Stimulated activated CD4-positive, alpha-beta T cell treated with anti-CD3 and anti-CD28 coated beads, Interleukin-15, amount 100 ng/mL, for 1 hour (primary cell): ENCODE measurements around the gene RAD9A.
A peak's percentile ranks its signal among the peaks of the same experiment; 100 is the strongest.

Experiments used
- DNase-seq, 2 donors: peaks; one replicate each; pipeline ENCODE4 v3.0.0-alpha.2; 2020; ENCODE audit warnings: low read depth in 1 of 2, low spot score in 1 of 2

The RAD9A gene

DNA sequence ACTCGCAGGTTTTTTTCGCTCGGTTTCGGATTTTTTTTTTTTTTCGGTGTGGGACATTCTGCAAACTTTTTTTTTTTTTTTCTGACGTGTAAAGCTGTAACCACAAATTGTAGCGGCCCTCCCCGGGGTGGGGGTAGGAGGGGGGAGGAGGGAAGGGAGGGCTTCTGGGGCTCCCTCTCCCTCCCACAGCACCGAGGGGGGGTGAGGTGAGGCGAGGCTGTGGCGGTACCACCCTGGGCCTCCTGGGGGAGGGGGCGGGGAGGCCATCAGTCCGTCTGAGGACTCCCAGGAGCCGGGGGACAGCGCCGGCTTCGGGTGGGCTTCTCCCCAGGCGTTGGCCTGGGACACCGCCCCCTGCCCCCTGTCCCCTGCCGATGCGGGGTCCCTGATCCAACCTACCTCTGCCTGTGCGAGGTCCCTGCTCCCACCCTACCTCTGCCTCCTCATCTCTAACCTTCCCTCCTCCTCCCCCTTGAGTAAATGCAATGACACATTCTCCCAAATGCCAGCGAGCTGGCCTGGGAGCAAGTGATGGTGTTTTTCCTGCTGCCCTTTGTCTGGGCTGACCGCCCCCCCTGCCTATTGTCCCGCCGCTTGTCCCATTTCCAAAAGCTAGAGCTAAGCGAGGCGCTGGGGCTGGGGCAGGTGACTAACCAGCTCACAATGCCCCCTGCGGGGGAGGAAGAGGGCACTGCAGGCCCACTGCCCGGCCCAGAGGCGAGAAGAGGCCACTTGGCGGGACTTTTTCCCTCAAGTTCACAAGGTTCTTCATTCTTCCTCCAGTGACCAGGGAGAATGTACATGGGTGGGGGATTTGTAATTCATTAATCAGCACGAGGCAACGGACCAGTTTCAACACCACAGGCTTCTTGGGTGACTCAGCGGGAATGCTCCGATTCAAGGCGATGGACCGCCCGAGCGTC, 17.9 kb upstream of the RAD9A start:
- DNase-seq, result peak; percentile 36 to 54

DNA sequence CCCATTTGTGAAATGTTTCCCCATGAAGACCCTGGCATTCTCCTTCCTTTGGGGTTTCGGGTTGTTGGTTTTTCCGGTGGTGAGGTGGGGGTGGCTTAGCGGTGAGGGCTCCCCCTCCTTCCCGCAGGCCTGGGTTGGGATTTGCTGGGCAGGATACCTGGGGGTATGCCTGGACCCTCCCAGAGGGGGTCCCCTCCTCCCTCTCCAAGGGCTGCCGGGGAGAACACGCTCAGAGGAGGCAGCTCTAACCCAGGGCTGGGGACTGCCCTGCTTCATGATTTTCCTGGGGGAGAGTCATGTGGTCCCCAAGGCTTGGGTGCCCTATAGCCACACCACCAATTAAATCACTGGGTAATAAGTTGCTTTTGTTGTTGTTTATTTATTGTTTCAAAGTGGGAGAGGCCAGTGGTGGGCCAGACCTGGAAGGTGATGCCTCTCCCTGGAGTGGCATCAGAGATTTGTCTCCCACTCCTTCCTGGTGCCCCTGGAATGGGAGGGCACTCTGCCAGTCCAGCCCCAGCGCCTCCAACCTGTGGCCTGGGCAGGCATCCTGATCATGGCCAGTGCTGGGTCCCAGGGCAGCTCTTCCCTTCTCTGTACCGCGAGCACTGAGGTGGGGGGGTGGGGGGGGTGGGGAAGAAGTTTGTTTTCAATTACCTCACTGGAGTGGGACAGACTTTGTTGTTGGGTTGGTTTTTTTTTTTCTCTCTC, 17.1 kb upstream of the RAD9A start:
- no peak for DNase-seq

DNA sequence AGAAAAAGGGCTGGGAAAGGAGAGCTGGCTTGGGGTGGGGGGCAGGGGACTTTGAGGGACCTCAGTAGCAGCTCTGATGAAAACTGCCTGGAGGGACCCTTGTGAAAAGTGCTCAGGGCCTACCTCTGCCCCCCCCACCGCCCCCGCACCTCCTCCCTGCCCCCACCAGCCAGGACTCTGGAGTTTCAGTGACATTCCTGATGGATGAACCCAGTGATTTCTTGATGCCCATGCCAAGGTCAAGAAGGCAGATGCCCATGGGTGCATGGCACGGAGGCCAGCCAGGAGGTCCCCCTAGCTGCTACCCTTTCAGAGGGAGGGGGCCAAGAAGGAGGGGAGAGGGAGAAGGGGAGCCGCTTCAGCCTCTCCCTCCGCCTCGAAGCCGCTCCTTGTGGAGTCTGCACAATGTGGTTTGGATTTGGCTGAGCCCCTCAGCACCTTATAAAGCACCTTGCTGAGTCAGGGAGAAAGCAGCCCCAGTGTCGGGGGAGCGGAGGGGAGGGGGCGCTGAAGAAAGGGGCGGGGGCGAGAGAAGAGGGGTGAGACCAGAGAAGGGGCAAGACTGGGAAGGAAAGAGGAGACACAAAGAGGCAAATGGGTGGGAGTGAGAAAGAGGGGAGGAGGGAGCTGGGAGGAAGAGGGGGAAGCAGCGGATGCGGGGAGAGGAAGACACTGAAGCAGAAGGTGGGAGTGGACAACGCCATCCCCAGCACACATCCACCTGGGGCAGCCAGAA, 16.3 kb upstream of the RAD9A start:
- DNase-seq, result no peak

DNA sequence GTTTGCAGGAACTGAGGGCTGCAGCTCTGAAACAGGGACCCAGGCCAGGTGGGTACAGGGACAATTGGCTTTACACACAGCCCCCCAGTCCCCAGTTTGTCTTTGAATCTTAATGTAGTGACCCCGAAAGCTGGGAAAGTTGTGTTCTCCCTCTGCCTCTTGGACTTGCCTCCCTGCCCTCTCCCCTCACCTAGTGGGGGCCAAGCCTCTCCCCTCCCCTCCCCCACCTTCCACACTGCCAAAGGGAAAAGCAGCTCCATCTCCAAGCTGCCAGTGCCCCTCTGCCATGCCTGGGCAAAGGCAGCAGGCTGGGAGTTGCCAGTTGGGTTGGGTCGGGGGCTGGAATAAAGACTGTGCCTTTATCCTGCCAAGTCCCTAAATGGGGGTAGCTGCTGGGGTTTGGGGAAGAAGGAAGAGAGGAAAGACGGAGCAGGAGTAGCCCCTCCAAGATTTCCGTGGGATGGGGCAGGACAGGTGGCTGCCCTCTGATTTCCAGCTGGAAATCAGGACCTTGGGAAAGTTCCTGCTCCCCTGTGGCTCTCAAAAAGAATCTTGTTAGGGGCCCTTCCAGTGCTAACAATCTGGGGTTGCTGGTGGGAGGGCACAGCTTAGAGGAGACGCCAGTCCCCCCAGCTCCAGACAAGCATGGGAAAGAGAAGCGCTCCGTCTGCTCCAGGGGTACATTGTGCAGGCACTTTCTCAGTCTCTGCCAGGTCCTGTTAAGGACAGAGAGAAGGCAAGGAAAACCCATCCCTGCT, 15.5 kb upstream of the RAD9A start:
- DNase-seq, result no peak

DNA sequence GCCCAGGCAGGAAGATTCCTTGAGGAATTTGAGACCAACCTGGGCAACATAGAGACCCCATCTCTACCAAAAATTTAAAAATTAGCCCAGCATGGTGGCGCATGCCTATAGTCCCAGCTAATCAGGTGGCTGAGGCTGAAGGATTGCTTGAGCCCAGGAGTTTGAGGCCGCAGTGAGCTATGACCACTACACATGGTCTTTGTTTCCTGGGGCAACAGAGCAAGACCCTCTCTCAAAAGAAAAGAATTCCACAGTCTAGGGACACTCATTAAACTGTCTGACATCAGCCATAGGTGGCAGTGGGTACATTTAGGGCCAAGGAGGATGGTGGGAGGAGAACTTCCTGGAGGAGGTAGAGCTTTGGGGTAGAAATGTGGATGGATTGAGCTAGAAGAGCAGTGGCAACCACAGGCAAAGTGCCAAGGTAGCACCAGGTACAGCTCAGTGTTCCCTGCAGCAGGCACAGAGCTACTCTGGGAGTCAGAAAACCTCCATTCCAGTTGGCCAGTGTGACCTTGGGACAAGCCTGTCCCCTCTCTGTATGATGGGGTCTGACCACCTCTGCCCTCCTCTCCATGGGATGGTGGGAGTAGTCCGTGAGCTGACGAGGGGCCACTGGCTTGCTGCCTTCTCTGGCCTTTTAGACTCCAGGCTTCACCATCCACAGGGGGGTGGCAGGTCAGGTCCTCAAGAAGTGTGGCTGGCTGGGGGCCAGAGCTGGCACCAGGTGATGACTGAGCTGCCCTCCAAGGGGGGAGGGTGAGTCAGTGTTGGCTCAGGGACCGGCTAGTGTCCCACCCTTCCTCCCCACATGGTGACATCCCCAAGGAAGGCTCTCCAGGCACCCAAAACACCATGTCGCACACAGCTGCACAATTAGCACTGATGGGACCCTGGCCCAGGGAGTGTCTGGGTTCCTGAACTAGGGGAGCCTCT, 14.6 kb upstream of the RAD9A start:
- DNase-seq, result no peak

DNA sequence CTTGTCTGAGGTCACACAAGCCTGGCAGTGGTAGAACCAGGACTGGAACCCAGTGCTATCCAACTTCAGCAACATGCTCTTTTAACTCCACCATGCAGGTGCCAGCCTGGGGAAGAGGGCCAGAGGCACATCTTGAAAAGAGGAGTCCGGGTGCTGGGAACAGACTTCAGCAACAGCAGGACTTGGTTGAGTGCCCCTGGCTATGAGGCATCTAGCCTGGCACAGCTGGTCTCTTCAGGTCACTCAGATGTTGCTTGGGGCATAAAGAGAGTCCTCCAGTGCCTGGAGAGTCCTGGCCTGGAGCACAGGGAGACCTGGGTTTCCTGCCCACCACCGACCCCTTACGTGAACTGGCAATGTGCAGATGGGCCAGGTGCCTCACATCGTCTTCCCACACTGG, 13.2 kb upstream of the RAD9A start:
- no peak for DNase-seq

DNA sequence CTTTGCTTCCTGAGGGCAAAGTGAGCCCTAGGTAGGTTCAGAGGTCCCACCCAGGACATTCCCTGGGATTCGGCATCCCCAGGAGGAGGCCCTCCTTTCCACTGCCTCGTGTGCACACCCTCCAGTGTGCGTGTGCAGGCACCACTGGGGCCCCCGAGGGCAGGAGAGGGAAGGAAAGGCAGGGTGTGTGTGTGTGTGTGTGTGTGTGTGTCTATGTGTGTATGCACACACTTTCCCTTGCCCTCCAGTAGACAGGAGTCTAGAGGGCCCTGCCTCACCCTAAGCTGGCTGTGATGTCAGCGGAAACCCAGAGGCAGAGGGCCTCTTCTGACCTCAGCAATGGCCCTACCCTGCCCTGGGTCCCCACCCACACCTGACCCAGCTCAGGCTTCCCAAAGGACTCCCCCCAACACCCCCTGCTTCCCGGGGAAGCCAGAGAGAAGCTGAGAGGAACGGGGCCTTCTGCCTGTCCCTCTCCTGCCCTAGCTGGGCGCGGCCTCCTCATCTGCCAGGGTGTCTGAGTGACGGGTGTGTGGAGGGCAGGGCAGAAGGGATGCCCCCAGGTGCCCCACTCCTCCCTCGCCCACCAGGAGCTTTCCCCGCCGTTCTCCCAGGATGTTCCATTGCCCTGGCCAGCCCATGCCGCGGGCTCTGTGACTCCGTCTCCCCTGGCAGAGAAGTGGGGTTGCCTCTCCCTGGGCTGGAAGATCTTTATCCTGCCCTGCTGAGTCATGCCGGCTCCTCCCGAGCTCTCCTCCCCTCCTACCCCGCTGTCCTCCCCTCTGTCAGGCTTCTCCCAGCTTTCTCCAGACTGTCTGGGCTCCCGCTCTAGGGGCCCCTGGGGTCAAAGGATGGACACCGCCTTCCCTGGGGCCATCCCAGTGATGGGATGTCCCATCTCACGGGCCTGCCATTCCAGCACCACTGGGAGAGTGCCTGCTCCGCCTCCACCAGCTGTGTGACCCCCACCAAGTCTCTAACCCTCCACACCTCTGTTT, 12.4 kb upstream of the RAD9A start:
- no peak for DNase-seq

DNA sequence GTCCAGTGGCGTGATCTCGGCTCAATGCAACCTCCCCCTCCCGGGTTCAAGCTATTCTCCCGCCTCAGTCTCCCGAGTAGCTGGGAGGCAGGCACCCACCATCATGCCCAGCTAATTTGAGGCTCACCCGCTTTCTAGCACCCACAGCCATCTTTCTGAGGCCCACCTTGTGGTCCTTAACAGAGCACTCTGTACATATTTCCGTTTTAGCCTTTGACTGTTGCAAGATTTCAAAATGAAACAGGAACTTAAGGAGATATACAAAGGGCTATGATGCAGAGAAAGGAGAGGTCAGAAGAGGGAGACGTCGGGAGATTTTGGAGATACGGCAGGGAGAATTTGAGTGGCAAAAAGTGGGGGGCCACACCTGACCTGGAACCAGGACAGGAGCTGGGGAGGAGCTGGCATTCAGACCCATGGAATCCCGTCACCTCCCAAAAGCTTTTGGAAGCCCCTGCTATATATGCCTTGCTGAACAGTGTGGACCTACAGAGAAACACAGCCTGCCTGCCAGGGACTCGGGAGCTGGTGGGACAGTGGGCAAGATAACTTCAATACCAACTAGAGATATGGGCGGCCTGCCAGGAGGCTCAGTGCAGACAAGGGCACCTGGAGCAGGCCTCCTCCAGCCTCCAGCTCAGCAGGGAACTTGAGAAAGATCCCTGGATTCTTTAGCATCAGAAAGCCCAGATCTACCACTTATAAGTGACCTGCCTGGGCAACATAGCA, 10.4 kb upstream of the RAD9A start:
- DNase-seq, result no peak

DNA sequence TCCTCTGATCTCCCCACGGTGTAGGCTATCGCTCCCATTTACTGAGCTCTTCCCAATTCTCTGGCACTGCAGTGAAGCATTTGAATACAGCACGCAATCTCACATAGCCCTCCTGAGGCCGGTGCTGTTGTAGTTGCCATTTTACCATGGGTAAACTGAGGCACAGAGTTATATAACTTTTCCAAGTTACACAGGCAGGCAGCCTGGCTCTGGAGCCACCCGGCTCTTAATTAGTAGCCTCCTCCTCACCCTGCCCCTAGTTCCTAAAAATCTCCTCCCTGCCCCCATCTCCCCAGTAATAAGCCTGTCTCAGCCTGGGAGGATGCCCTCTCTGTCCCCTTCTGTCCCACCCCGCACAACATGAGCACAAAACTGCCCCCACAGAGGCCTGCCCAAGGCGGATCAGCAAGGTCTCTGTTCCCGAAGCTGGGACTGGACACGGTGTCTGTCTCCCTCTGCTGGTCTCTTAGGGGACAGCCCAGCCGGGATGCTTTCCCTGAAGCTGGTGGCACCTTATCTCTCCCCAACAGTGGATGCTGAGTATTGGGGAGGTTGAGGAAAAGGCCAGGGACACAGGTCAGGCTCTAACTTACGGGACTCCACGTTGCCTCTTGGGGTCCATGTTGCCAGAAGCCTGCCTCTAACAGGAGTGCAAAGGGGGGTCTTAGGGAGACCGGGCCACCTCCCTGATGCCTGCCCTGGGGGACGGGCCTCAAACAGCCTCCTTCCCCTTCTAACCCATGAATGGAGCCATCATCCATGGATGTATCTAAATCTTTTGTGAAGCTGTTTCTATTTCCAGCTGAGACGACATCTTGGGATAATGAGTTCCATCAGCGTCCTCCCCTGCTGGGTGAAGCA, 9.3 kb upstream of the RAD9A start:
- DNase-seq, result peak; percentile 70 to 73

DNA sequence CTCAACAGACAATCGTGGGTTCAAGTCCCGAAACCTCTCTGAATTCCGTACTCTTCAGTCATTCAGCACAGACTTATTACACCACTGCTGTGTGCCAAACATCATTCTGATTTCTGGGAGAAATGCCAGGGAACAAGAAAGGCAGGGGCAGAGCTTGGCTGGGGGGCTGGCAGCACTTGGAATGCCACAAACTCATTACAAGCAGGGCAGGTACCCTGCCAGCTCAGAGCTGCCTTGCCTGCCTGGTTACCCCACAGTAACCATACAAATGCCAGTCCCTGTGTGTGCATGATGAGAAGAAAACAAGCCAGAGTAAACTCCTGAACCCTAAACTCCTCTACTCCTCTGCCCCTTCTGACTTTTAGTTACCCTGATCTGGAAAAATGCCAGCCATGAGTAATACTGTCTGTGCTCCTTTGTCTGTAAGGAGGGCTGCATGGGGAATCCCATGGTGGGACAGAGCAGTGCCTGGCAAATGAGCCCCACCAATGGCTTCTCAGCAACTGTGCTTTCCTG, 6.9 kb upstream of the RAD9A start:
- no peak for DNase-seq

DNA sequence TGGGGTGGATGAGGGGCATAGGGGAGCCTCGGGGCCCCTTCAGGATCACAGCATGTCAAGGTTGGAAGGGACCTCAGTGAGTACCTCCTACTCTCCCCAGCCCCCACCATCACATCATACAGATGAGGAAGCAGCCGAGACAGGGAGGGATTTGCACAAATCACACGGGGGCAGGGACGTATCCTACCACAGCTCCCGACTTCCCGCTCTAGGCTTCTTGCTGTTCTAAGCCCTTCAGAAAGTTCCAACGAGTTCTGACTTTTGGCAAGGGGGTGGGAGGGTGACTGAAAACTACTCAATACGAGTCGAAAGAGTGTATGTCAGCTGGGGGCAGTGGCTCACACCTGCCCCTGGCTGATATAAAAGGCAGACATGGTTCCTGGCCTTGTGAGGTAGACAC, 4.7 kb upstream of the RAD9A start:
- DNase-seq, result no peak

DNA sequence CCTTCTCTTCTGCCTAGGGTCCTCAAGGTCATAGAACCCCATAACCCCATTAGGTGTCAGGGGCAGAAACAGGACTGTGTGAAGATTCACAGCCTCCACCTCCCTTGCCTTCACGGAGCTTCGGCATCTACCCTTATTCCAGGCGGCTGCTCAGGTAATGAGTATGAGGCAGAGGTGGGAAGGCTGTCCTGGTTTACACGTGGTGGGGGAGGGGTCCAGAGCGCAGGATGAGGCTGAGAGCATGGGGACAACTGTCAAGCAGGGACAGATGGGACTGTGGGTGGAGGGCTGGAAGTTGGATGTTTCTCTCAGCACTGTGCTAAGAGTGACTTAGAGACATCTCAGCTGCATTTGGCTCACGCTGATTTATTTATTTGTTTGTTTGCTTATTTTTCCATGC, 4.3 kb upstream of the RAD9A start:
- no peak for DNase-seq

DNA sequence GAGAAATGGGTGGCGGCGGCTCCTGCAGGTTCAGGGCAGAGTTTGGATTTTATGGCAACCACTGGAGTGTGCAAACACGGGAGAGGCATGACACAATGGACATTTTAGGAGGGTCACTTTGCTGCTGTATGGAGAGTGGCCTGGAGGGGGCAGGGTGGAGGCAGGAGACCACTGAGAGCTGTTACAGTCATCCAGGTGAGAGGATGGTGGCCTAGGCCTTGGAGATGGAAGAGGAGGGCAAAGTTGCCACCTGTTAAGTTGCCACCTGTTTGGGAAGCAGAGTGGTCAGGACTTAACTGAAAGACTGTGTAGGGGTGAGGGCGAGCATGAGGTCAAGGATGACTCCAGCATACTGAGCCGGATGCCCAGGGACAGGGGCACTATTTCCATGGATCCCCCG, 2.3 kb upstream of the RAD9A start:
- DNase-seq, result no peak

DNA sequence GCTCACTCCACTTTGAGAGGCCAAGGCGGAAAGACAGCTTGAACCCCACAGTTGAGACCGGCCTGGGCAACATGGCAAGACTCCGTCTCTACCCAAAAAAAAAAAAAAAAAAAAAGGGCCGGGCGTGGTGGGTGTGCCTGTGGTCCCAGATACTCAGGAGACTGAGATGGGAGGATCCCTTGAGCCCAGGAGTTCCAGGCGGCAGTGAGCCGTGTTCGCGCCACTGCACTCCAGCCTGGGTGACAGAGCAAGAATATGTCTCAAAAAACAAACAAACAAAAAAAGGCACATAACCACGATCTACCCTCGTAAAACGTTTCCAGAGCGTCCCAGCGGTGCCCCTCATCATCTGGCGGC, 861 bp upstream of the RAD9A start:
- DNase-seq, result no peak

DNA sequence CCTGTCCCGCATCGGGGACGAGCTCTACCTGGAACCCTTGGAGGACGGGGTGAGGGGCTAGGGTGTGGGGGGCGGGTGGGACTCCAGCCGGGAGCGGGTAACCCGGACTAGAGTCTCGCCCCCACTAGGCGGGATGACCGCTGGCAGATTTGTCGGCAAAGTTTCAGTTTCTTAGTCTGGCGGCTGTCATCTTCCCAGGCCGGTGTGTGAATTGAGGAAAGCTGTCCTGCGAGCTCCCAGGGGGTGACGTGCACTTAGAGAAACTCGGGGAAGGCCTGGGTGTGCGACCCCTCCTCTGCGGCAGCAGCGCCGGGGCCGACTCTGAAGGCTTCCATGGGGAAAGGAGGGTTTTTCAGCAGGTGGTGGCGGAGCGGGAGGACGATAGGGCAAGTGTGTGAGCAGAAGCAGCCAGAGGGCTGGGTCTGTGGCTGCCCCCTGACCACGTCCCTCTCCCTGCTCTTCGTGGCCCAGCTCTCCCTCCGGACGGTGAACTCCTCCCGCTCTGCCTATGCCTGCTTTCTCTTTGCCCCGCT, 463 bp downstream of the RAD9A start:
- no peak for DNase-seq

DNA sequence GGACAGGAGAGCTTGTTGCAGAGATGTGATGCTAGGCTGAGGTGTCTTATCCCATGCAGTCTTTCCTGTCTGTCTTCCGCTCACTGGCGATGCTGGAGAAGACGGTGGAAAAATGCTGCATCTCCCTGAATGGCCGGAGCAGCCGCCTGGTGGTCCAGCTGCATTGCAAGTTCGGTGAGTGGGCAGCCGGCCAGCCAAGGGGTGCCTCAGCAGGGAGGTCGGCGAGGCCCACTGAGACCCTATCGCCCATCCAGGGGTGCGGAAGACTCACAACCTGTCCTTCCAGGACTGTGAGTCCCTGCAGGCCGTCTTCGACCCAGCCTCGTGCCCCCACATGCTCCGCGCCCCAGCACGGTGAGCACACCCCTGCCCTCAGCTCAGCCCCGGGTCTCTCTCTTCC, 1.7 kb downstream of the RAD9A start:
- DNase-seq, result no peak

DNA sequence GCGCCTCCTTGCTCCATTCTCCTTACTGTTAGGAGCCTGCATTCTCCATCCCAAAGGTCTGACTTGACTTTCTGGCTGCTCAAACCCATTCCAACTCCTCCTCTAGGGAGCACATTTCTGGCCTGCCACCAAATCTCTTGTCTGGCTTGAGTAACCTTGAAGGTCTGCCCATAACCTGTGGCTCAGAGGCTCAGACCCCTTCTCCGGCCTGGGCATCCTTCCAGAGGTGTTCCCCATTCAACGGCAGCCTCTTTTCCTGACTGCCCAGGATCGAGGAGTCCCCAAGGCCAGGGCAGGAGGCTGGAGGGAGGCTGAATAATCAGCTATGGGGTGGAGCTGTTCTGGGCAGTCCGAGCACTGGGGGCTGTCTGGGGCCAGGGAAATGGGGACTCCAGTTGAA, 2.2 kb downstream of the RAD9A start:
- no peak for DNase-seq
